ENCODE data around the gene DPP4. TPM values are rescaled to one million over a fixed set of nuclear protein-coding genes. Genes with fewer than 3 reads are reported as not detected.
A peak's percentile ranks its signal among the peaks of the same experiment; 100 is the strongest.

The DPP4 gene
- total and polyA plus RNA-seq, 2 of the 13 experiments (the other 11 are each of a cell fraction or from before 2014, with no cell fraction given): 39.4 to 109 TPM

- no peak for TF ChIP-seq ZNF10 (CRISPR knock-in tag; IDR thresholded peaks at IDR 0.05; ENCODE audit: borderline replicate concordance, low read depth)
- TF ChIP-seq ZNF224 (CRISPR knock-in tag; IDR thresholded peaks at IDR 0.05): no peak
- no peak for TF ChIP-seq SRF (IDR thresholded peaks at IDR 0.05; ENCODE audit: low read depth, low read length)
- no peak for TF ChIP-seq NR3C1 (CRISPR knock-in tag; IDR thresholded peaks at IDR 0.05)
- TF ChIP-seq ZNF703 (CRISPR knock-in tag; IDR thresholded peaks at IDR 0.05; ENCODE audit: borderline replicate concordance): no peak
- no peak for TF ChIP-seq XBP1 (CRISPR knock-in tag; IDR thresholded peaks at IDR 0.05)
- TF ChIP-seq HIVEP1 (CRISPR knock-in tag; IDR thresholded peaks at IDR 0.05): peak; percentile 84
- TF ChIP-seq ZUFSP (CRISPR knock-in tag; IDR thresholded peaks at IDR 0.05; ENCODE audit: borderline replicate concordance): no peak
- no peak for TF ChIP-seq ATF1 (CRISPR knock-in tag; IDR thresholded peaks at IDR 0.05)
- 0 out of 2 replicates have a peak, but pooled peaks have one; percentile 47 for TF ChIP-seq ZBTB37 (CRISPR knock-in tag; IDR thresholded peaks at IDR 0.05)
- TF ChIP-seq RBAK (CRISPR knock-in tag; IDR thresholded peaks at IDR 0.05): no peak
- TF ChIP-seq ZBTB8A (CRISPR knock-in tag; IDR thresholded peaks at IDR 0.05; ENCODE audit: borderline replicate concordance, low read depth): 0 out of 2 replicates have a peak, but pooled peaks have one; percentile 57
- no peak for TF ChIP-seq ZNF792 (CRISPR knock-in tag; IDR thresholded peaks at IDR 0.05)
- no peak for TF ChIP-seq ZNF619 (CRISPR knock-in tag; IDR thresholded peaks at IDR 0.05)
- TF ChIP-seq ZNF543 (CRISPR knock-in tag; IDR thresholded peaks at IDR 0.05): peak; percentile 70; the same call in 1 of the 2 replicates
- TF ChIP-seq MAFF (IDR thresholded peaks at IDR 0.05; ENCODE audit: low read depth, low read length): no peak
- no peak for TF ChIP-seq ZMYM2 (CRISPR knock-in tag; IDR thresholded peaks at IDR 0.05)
- TF ChIP-seq BCL3 (CRISPR knock-in tag; IDR thresholded peaks at IDR 0.05): 0 out of 2 replicates have a peak, but pooled peaks have one; percentile 38
- TF ChIP-seq SRSF1 (optimal IDR thresholded peaks at IDR 0.05; ENCODE audit: low read depth, low read length): no peak
- TF ChIP-seq ZBTB25 (CRISPR knock-in tag; IDR thresholded peaks at IDR 0.05): no peak
- TF ChIP-seq RBFOX2 (IDR thresholded peaks at IDR 0.05; ENCODE audit: low read depth, low read length): no peak
- peak; percentile 84; the same call in 1 of the 2 replicates for TF ChIP-seq ZNF598 (CRISPR knock-in tag; IDR thresholded peaks at IDR 0.05; ENCODE audit: borderline replicate concordance)
- no peak for TF ChIP-seq ZNF775 (CRISPR knock-in tag; IDR thresholded peaks at IDR 0.05; ENCODE audit: borderline replicate concordance)
These were observed 783 bp downstream of the DPP4 start (continued) for GRCh38 chr2:162072976-162073887.
